Stomach smooth muscle (tissue), 2 donors: ENCODE data around the gene REEP1.
"Not testable (repeated sequence)": the region's sequence is repeated elsewhere in the genome, so short reads cannot be mapped to it uniquely, and the experiment has no call there.

Experiments
- H3K27ac ChIP-seq: one replicate; pipeline ENCODE4 v1.7.0; 2013; ENCODE audit warnings: mild to moderate bottlenecking, low read length, inconsistent platforms
- H3K27me3 ChIP-seq, 2 donors: one replicate each; pipeline ENCODE4 v1.7.0; 2013; ENCODE audit warnings: low read length in 2 of 2; ENCODE audit not compliant: insufficient read depth in 2 of 2, control insufficient read depth in 1 of 2
- H3K36me3 ChIP-seq, 2 donors: one replicate each; pipeline ENCODE4 v1.7.0; 2013; ENCODE audit warnings: low read length in 2 of 2; ENCODE audit not compliant: control insufficient read depth in 2 of 2, insufficient read depth in 2 of 2
- H3K4me1 ChIP-seq: one replicate; pipeline ENCODE4 v1.7.0; 2013; ENCODE audit warnings: low read length; ENCODE audit not compliant: control insufficient read depth, insufficient read depth
- H3K4me3 ChIP-seq, 2 donors: one replicate each; pipeline ENCODE4 v1.7.0; 2013; ENCODE audit warnings: low read length in 2 of 2
- H3K9ac ChIP-seq, 2 donors: one replicate each; pipeline ENCODE4 v1.7.0; 2013; ENCODE audit warnings: low read length in 2 of 2, mild to moderate bottlenecking in 1 of 2
- H3K9me3 ChIP-seq, 2 donors: one replicate each; pipeline ENCODE4 v1.7.0; 2013; ENCODE audit warnings: low read length in 2 of 2; ENCODE audit not compliant: control insufficient read depth in 2 of 2
- donor health status: healthy.
- donor health status: Pancreatic carcinoma.

Gene REEP1

GRCh38 chr2:86245222-86245621 lies 92.2 kb downstream of the REEP1 start:
- H3K27ac ChIP-seq, H3K36me3 ChIP-seq, H3K9me3 ChIP-seq, H3K4me3 ChIP-seq, H3K27me3 ChIP-seq, H3K9ac ChIP-seq: not testable (repeated sequence)
- peaks cover 38% of the 10 kb centered on the region for H3K4me1 ChIP-seq

- not testable (repeated sequence) for H3K4me3 ChIP-seq, H3K36me3 ChIP-seq, H3K27me3 ChIP-seq, H3K9ac ChIP-seq, H3K9me3 ChIP-seq
- Histone ChIP-seq H3K27ac (peak overlapping the region; percentile 62), H3K4me1 (peaks cover 34% of the 10 kb centered on the region)
Observed at GRCh38 chr2:86244781-86245180, 92.6 kb downstream of the REEP1 start.

GRCh38 chr2:86243950-86244733 lies 93.3 kb downstream of the REEP1 start:
- no peaks in the 10 kb centered on the region for H3K9me3 ChIP-seq
- H3K4me1 ChIP-seq = peaks cover 28% of the 10 kb centered on the region
- H3K9ac ChIP-seq = peak overlapping the region in 1 of 2 donors; percentile 36
- H3K4me3 ChIP-seq = peak overlapping the region in 1 of 2 donors; percentile 47
- peaks cover 0 to 4% of the 10 kb centered on the region in 2 donors for H3K36me3 ChIP-seq
- H3K27me3 ChIP-seq = no peaks in the 10 kb centered on the region
- peak overlapping the region; percentile 62 for H3K27ac ChIP-seq

GRCh38 chr2:86243272-86243671 lies 94.2 kb downstream of the REEP1 start:
- H3K4me3 ChIP-seq = peak overlapping the region in 1 of 2 donors; percentile 47
- H3K27me3 ChIP-seq = no peaks in the 10 kb centered on the region
- H3K9me3 ChIP-seq = no peaks in the 10 kb centered on the region
- H3K4me1 ChIP-seq = peaks cover 24% of the 10 kb centered on the region
- H3K36me3 ChIP-seq = peaks cover 0 to 10% of the 10 kb centered on the region in 2 donors
- peak overlapping the region in 1 of 2 donors; percentile 22 for H3K9ac ChIP-seq
- H3K27ac ChIP-seq = peak overlapping the region; percentile 62

- Histone ChIP-seq H3K4me3 (no peak overlapping the region), H3K27ac (no peak overlapping the region), H3K9ac (no peak overlapping the region), H3K27me3 (no peaks in the 10 kb centered on the region), H3K4me1 (peaks cover 22% of the 10 kb centered on the region), H3K9me3 (no peaks in the 10 kb centered on the region), H3K36me3 (peaks cover 0 to 11% of the 10 kb centered on the region in 2 donors)
Observed at GRCh38 chr2:86241611-86242010, 95.8 kb downstream of the REEP1 start.

- Histone ChIP-seq H3K27ac (no peak overlapping the region), H3K4me1 (peaks cover 22% of the 10 kb centered on the region), H3K27me3 (no peaks in the 10 kb centered on the region), H3K36me3 (peaks cover 0 to 11% of the 10 kb centered on the region in 2 donors), H3K4me3 (no peak overlapping the region), H3K9ac (no peak overlapping the region), H3K9me3 (no peaks in the 10 kb centered on the region)
Observed at GRCh38 chr2:86240251-86240650, 97.2 kb downstream of the REEP1 start.

- Histone ChIP-seq H3K4me3 (no peak overlapping the region), H3K9me3 (no peaks in the 10 kb centered on the region), H3K9ac (no peak overlapping the region), H3K27me3 (no peaks in the 10 kb centered on the region), H3K4me1 (peaks cover 21% of the 10 kb centered on the region), H3K27ac (no peak overlapping the region), H3K36me3 (peaks cover 0 to 11% of the 10 kb centered on the region in 2 donors)
Observed at GRCh38 chr2:86239745-86240144, 97.7 kb downstream of the REEP1 start.

- Histone ChIP-seq H3K27ac (no peak overlapping the region), H3K4me3 (no peak overlapping the region), H3K9me3 (no peaks in the 10 kb centered on the region), H3K9ac (no peak overlapping the region), H3K27me3 (no peaks in the 10 kb centered on the region), H3K36me3 (peaks cover 0 to 11% of the 10 kb centered on the region in 2 donors), H3K4me1 (peaks cover 21% of the 10 kb centered on the region)
Observed at GRCh38 chr2:86239326-86239725, 98.1 kb downstream of the REEP1 start.

- Histone ChIP-seq H3K4me3 (peak overlapping the region in 1 of 2 donors; percentile 8), H3K27ac (no peak overlapping the region), H3K27me3 (no peaks in the 10 kb centered on the region), H3K9ac (no peak overlapping the region), H3K36me3 (peaks cover 0 to 11% of the 10 kb centered on the region in 2 donors), H3K4me1 (peaks cover 21% of the 10 kb centered on the region), H3K9me3 (no peaks in the 10 kb centered on the region)
Observed at GRCh38 chr2:86238354-86238753, 99.1 kb downstream of the REEP1 start.

- no peak overlapping the region for H3K4me3 ChIP-seq
- H3K27me3 ChIP-seq = no peaks in the 10 kb centered on the region
- H3K36me3 ChIP-seq = peaks cover 0 to 14% of the 10 kb centered on the region in 2 donors
- H3K9ac ChIP-seq = no peak overlapping the region
- H3K4me1 ChIP-seq = peaks cover 11% of the 10 kb centered on the region
- H3K27ac ChIP-seq = no peak overlapping the region
- H3K9me3 ChIP-seq = no peaks in the 10 kb centered on the region
Observed at GRCh38 chr2:86237172-86237571, 100.3 kb downstream of the REEP1 start.
